OCI-LY7 (cell line): Measurements from ENCODE around the gene PARD3B. TPM values are rescaled to one million over a fixed set of nuclear protein-coding genes. Genes with fewer than 3 reads are reported as not detected.

ENCODE experiments used
- BruUV-seq: library from RNA; stranded (reverse); fragments of 400-500 nt; replicated peaks from 2 replicates; lab custom pipeline; 2021; lab: Mats Ljungman, UMichigan
- CTCF ChIA-PET: fragments of 300-600 bp; sonication (Branson Sonifier 250); formaldehyde crosslinking; loops from one replicate; lab custom pipeline; 2022; ENCODE audit warnings: antibody characterized with exemption; ENCODE audit not compliant: unreplicated experiment; lab: Charles Lee
- POLR2A ChIA-PET: fragments of 300-600 bp; sonication (Branson Sonifier 250); formaldehyde crosslinking; loops from one replicate; lab custom pipeline; 2022; ENCODE audit warnings: antibody characterized with exemption; lab: Charles Lee
- DNase-seq: peaks from one replicate; pipeline ENCODE4 v3.0.0-alpha.2; 2015; ENCODE audit warnings: low spot score
- H2AFZ ChIP-seq: fragments of 200-600 bp; sonication (generic), shearing (Covaris generic); 2 replicates; pipeline ENCODE4 v1.6.1; 2014; ENCODE audit warnings: mild to moderate bottlenecking, antibody characterized with exemption, low read length, moderate library complexity
- H3K27ac ChIP-seq: fragments of 200-600 bp; sonication (generic); 2 replicates; pipeline ENCODE4 v1.5.1; 2014; ENCODE audit warnings: mixed run types, low read depth, mild to moderate bottlenecking, moderate library complexity, low read length, inconsistent platforms; ENCODE audit not compliant: poor library complexity, severe bottlenecking
- H3K36me3 ChIP-seq: fragments of 200-600 bp; sonication (generic); 2 replicates; pipeline ENCODE4 v1.6.1; 2014; ENCODE audit warnings: mild to moderate bottlenecking, antibody characterized with exemption, low read length, moderate library complexity, mixed read lengths; ENCODE audit not compliant: insufficient read depth
- H3K4me1 ChIP-seq: fragments of 200-600 bp; sonication (generic); 2 replicates; pipeline ENCODE4 v1.5.1; 2014; ENCODE audit warnings: mild to moderate bottlenecking, low read length; ENCODE audit not compliant: insufficient read depth, poor library complexity, severe bottlenecking
- H3K4me2 ChIP-seq: fragments of 200-600 bp; sonication (generic); 2 replicates; pipeline ENCODE4 v1.6.1; 2014; ENCODE audit warnings: mild to moderate bottlenecking, low read length
- H3K4me3 ChIP-seq: fragments of 200-600 bp; sonication (generic); 2 replicates; pipeline ENCODE4 v1.5.1; 2014; ENCODE audit warnings: mild to moderate bottlenecking, low read depth, low read length; ENCODE audit not compliant: poor library complexity, severe bottlenecking
- H3K79me2 ChIP-seq: fragments of 200-600 bp; sonication (generic); 2 replicates; pipeline ENCODE4 v1.6.1; 2016; ENCODE audit warnings: low read depth, mild to moderate bottlenecking, low read length, moderate library complexity, mixed read lengths; ENCODE audit not compliant: insufficient read depth
- H3K9me2 ChIP-seq: fragments of 200-600 bp; sonication (generic); 2 replicates; pipeline ENCODE4 v1.6.1; 2016; ENCODE audit warnings: mild to moderate bottlenecking, low read length, mixed read lengths; ENCODE audit not compliant: insufficient read depth
- H3K9me3 ChIP-seq: fragments of 200-600 bp; sonication (generic); 2 replicates; pipeline ENCODE4 v1.6.1; 2014; ENCODE audit warnings: mild to moderate bottlenecking, mixed run types, low read length, mixed read lengths
- H4K20me1 ChIP-seq: fragments of 200-600 bp; sonication (generic); 2 replicates; pipeline ENCODE4 v1.6.1; 2014; ENCODE audit warnings: mild to moderate bottlenecking, antibody characterized with exemption, low read length, moderate library complexity, mixed read lengths; ENCODE audit not compliant: insufficient read depth
- CTCF ChIP-seq: fragments of 200-600 bp; sonication (generic); conservative IDR thresholded peaks from 2 replicates; pipeline ENCODE4 v1.5.1; 2014; ENCODE audit warnings: mild to moderate bottlenecking, antibody characterized with exemption, low read length, moderate library complexity, mixed read lengths
- EZH2phosphoT487 ChIP-seq: fragments of 200-600 bp; sonication (generic); IDR thresholded peaks from 2 replicates; pipeline ENCODE4 v1.6.1; 2018; ENCODE audit warnings: low read depth, borderline replicate concordance, mild to moderate bottlenecking, mixed run types, antibody characterized with exemption, low read length, moderate library complexity, mixed read lengths
- intact Hi-C: fragments of 100-400 bp; cut with micrococcal nuclease; formaldehyde crosslinking; loops from one replicate; pipeline ENCODE4 v1.10.0; 2022; ENCODE audit not compliant: unreplicated experiment
- total RNA-seq, 2 experiments: library from RNA; depleted of rRNA in 1 of 2; stranded (reverse); fragments of >200 nt in 1 of 2; shearing (Covaris generic) in 1 of 2; gene quantifications; 2 replicates each; pipeline ENCODE4 v1.2.3, GENCODE V29; 2014 to 2022

PARD3B gene
- total RNA-seq, 2 experiments from 2014 or later = not detected

- H3K4me2 ChIP-seq = no peak overlapping the region
- no peak for TF ChIP-seq CTCF
- TF ChIP-seq EZH2phosphoT487 = no peak
- H3K9me2 ChIP-seq = no peaks in the 10 kb centered on the region
- no peaks in the 10 kb centered on the region for H3K36me3 ChIP-seq
- H3K27ac ChIP-seq = no peak overlapping the region
- ChIA-PET CTCF (no interaction called here), POLR2A (no interaction called here)
- DNase-seq = no peak
- intact Hi-C loops = no loop called here
- no peak overlapping the region for H2AFZ ChIP-seq
- BruUV-seq = no TSS peak
- no peaks in the 10 kb centered on the region for H3K4me1 ChIP-seq
- H4K20me1 ChIP-seq = no peaks in the 10 kb centered on the region
- H3K9me3 ChIP-seq = no peaks in the 10 kb centered on the region
- no peaks in the 10 kb centered on the region for H3K79me2 ChIP-seq
- no peak overlapping the region for H3K4me3 ChIP-seq
Measured at GRCh38 chr2:204608237-204608939, 63.1 kb downstream of the PARD3B start.

GRCh38 chr2:204611017-204611631 lies 65.8 kb downstream of the PARD3B start:
- no peak overlapping the region for H3K27ac ChIP-seq
- TF ChIP-seq EZH2phosphoT487 (no peak), CTCF (no peak)
- no peaks in the 10 kb centered on the region for H3K36me3 ChIP-seq
- H2AFZ ChIP-seq = no peak overlapping the region
- H3K9me3 ChIP-seq = no peaks in the 10 kb centered on the region
- CTCF ChIA-PET = no interaction called here
- H4K20me1 ChIP-seq = no peaks in the 10 kb centered on the region
- no TSS peak for BruUV-seq
- intact Hi-C loops = no loop called here
- DNase-seq = no peak
- no peaks in the 10 kb centered on the region for H3K4me1 ChIP-seq
- POLR2A ChIA-PET = no interaction called here
- no peaks in the 10 kb centered on the region for H3K79me2 ChIP-seq
- no peaks in the 10 kb centered on the region for H3K9me2 ChIP-seq
- no peak overlapping the region for H3K4me2 ChIP-seq
- no peak overlapping the region for H3K4me3 ChIP-seq

GRCh38 chr2:204611764-204612163 lies 66.5 kb downstream of the PARD3B start:
- Histone ChIP-seq H3K4me1 (no peaks in the 10 kb centered on the region), H3K9me2 (no peaks in the 10 kb centered on the region), H2AFZ (no peak overlapping the region), H3K4me2 (no peak overlapping the region), H3K36me3 (no peaks in the 10 kb centered on the region), H3K9me3 (no peaks in the 10 kb centered on the region), H3K27ac (no peak overlapping the region), H4K20me1 (no peaks in the 10 kb centered on the region), H3K4me3 (no peak overlapping the region), H3K79me2 (no peaks in the 10 kb centered on the region)
- ChIA-PET CTCF (no interaction called here), POLR2A (no interaction called here)
- intact Hi-C loops = no loop called here
- no peak for DNase-seq
- BruUV-seq = no TSS peak
- TF ChIP-seq EZH2phosphoT487 = no peak
- TF ChIP-seq CTCF = no peak
